ENCODE results near the gene HMCN2.

GRCh38 chr9:130287736-130288135 is 22.2 kb downstream of the HMCN2 start:
- TF ChIP-seq CTCF (conservative IDR thresholded peaks at IDR 0.05; ENCODE audit: low read length) (no peak), EZH2phosphoT487 (IDR thresholded peaks at IDR 0.05; ENCODE audit: borderline replicate concordance) (no peak)
